Measurements from ENCODE around the gene ECI1.

GRCh38 chr16:2289282-2289681 lies 37.9 kb upstream of the ECI1 start:
- no peak for TF ChIP-seq CTCF (conservative IDR thresholded peaks at IDR 0.05)
- no peak for TF ChIP-seq ZFX (IDR thresholded peaks at IDR 0.05)
